GM21737 (cell line): ENCODE data around the gene NR1I3.
"Not testable (repeated sequence)": the region's sequence is repeated elsewhere in the genome, so short reads cannot be mapped to it uniquely, and the experiment has no call there.

ENCODE experiments used
- ATAC-seq: cut with Tn5 transposase; IDR thresholded peaks from one replicate; pipeline ENCODE4 v1.9.1; 2021; ENCODE audit warnings: mild to moderate bottlenecking, moderate library complexity; ENCODE audit not compliant: unreplicated experiment

NR1I3 gene

DNA sequence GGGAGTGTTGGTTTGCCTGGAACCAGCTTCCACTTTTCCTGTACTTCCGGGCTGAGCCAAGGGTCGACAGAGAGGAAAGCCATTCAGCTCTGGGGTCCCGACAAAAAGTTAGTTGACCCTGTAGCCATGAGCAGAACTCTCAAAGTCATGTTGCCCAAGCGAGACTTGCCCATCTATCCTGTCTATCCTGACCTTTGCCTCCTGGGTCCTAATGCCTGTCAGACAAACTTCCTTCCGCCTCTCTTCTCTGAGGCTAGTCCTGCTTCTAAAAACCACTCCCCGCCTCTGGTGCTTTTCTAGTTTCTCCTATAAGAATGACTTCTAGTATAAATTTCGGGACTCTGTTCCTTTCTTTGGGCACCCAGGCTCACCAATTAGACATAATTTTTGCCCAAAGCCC lies 12.8 kb upstream of the NR1I3 start:
- ATAC-seq = no peak

DNA sequence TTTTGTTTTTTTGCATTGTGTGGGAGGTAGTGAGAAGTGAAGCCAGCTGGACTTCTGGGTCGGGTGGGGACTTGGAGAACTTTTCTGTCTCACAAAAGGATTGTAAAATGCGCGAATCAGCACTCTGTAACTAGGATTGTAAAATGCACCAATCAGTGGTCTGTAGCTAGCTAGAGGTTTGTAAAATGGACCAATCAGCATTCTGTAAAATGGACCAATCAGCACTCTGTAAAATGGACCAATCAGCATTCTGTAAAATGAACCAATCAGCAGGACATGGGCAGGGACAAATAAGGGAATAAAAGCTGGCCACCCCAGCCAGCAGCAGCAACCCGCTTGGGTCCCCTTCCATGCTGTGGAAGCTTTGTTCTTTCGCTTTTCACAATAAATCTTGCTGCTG lies 12.1 kb upstream of the NR1I3 start:
- ATAC-seq = not testable (repeated sequence)

DNA sequence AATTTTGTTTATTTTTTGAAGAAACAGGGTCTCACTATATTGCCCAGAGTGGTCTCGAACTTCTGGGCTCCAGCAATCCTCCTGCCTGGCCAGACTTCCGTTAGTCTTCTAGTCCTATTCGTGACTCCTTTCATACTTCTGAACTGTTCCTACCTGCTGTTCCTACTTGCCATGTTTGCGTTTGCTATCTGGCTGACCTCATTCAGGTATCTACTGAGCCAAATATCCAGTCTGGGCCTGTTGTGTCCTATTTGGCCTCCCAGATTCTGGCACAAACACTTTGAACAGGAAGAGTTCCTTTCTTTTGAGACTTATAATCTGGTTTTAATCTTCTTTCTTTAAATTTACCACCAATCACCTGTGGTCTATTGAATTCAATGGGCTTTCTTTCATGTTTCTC lies 6.9 kb upstream of the NR1I3 start:
- no peak for ATAC-seq

GRCh38 chr1:161242313-161242712 lies 4.3 kb upstream of the NR1I3 start:
- no peak for ATAC-seq

- no peak for ATAC-seq
Observed at GRCh38 chr1:161241682-161242081, 3.7 kb upstream of the NR1I3 start.

- no peak for ATAC-seq
Observed at GRCh38 chr1:161235957-161236775, 1.8 kb downstream of the NR1I3 start.

GRCh38 chr1:161233102-161233501 lies 4.9 kb downstream of the NR1I3 start:
- ATAC-seq = no peak

DNA sequence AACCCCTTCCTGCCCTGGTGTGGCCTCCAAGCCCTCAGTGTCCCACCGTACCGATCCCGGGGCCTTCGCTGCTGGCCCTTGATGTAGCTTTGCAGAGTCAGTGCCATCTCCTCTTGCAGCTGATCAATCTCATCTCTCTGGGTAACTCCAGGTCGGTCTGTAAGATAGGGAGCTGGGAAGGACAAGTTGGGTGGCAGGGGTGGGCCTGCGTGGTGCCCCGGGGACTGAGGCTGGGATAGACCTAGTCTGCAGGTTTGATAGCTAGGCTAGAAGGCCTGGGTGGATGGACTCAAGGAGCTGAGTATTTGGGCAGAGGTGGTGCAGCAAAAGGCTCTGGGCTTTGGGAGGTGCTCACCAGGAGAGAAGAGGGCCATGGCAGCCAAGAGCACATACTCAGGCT lies 7.2 kb downstream of the NR1I3 start:
- ATAC-seq = no peak

DNA sequence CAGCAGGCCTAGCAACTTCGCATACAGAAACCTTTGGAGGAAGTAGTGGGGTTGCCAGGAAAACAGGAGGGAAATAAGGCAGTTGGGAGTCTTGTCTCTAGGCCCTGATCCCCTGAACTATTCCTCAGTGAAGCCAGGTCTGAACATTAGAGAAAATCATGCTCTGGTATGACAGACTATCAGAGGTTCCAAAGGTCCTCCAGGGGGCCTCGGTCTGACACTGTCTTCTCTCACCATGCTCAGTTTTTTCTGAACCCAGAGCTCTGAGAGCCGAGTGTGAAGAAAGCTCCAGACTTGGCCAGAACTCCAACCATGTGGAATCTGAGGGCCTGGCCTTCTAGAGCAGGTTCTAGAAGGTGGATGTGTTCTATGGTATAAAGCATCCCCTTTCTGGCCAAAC lies 8.1 kb downstream of the NR1I3 start:
- no peak for ATAC-seq

- ATAC-seq = no peak
Observed at GRCh38 chr1:161228032-161228431, 10.0 kb downstream of the NR1I3 start.

- ATAC-seq = no peak
Observed at GRCh38 chr1:161227196-161227871, 10.7 kb downstream of the NR1I3 start.

DNA sequence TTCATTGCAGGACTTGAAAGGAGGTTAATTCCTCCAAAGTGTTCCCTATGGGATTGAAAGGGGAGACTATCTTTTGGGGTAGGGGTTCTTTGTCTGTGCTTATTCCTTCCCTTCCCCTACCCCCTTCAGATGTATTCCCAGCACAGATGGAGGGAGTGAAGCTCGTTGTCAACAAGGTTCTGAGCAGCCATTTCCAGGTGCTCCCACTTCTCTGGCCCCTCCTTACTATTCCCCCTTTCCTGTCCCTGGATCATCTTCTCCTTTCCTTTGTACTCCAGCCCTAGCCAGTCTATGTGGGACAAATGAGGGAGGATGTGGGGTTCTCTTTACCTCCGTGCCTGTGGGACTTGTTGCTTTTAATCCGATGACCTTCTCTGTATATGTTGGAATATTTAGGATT lies 11.2 kb downstream of the NR1I3 start:
- no peak for ATAC-seq

DNA sequence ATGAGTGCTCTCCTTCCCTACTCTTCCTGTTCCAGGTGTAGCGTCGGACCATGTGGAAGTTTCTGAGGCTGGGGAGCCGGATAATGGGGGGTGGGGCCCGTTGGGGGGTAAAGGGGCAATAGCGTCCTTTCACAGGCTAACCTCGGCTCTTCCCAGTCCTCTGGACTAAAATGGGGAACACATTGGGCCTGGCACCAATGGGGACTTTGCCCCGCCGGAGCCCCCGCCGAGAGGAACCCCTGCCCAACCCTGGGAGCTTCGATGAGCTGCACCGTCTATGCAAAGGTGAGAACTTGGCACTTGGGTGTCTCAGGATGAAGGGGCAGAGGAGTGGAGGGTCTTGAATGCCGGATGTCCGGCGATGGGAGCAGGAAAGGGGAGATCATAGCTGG lies 11.7 kb downstream of the NR1I3 start:
- ATAC-seq = no peak

- peak; percentile 88 for ATAC-seq
Observed at GRCh38 chr1:161225534-161226319, 12.3 kb downstream of the NR1I3 start, which contains the start of gene TOMM40L. Gene TOMM40L, plus strand, starts transcription at chr1:161226060. Its CDS starts 430 bp downstream, at chr1:161226490.

DNA sequence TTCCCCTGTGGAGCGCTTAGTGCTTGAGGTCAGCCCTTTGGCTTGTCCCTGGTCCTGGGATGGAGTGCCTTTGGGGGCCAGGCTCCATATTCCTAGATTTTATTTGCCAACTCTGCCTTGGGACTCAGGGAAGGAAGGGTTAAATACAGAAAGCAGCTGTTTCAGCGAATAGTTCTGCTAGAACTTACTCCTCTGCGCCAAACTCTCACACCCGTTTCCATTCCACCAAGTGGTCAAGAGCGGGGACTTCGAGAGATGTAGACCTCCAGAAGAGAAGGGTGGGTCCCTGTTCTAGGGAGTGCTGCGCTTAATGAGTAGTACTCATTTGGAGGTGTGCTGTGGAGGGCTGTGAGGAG lies 12.8 kb downstream of the NR1I3 start:
- ATAC-seq = no peak

GRCh38 chr1:161224695-161225087 lies 13.3 kb downstream of the NR1I3 start:
- not testable (repeated sequence) for ATAC-seq

DNA sequence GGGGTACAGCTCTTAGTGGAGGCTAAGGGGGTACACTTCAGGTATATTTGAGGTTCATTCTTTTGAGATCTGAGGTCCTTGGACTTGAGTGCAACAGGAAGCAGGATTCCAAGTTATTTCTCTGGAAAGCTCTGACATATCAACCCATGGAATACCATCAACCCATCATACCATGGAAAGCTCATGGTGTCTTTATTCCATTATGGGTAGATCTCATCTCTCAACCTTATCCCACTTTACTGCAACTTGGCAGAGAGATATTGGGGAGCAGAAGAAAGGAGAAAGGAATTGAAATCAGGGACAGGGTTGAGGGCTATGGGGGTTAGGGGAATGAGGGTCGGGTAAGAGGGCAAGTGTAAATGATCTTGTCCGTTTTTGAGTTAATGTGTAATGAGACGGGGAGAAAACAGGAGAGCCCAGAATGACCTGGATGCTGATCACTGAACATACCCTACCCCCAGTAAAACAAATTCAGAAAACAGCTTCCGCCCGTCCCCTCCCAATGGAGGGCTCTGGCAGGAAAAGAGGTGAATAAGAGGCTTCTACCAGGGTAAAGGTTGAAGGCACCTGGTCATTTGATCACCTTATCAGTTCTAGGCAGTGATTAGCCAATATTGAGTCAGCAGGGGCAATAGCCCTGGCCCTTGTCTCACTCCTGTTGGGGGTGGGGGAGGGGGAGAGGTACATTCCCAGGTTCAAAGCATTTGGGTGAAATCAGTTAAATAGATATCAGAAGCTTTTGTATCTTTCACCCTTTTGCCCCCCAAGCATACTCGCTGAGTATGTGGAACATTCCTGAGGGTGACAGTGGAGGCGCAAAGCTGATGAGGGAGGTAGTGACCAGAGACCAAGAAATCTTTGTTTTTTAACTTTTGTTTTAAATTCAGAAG lies 14.0 kb downstream of the NR1I3 start:
- no peak for ATAC-seq

DNA sequence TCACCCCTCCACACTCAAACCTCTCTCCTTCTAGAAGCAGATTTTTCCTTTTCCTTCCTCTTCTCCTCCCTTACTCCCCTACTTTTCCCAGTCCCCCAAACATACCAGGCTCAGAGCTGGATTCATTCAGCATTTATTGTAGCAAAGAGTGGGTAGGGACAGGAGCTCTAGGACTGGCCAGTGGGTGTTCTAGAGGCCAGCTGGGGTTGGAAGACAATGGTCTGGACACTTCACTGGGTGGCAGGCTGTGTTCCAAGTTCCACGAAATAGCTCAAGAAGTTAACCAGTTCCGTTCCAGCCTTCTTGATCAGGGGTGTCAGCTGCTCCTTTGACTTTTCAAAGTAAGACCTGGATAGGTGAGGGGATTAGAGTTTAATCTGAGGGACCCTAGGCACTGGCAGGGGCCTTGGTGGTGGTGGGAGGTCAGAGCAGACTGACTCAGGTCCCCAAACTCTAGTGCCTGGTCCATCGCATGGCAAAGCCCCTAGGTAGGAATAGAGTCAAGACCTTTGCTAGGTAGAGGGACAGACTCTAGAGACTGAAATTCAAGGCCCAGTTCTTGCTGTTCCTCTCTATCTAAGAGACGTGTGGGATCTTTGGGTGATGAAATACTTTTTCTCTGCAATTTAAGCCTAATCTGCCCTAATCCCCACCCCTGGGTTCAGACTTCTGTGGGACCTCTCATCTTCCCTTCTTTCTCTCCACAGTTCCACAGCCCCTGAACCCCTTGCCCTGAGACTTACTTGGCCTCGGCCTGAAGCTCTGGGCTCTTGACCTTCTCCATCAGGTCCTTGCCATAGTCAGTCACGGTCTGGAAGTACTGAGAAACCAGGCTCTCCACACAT lies 15.6 kb downstream of the NR1I3 start:
- no peak for ATAC-seq

- ATAC-seq = no peak
Observed at GRCh38 chr1:161220002-161220401, 18.0 kb downstream of the NR1I3 start.
